Fibroblast of lung (primary cell): ENCODE results near the gene LPCAT1.

ENCODE experiments used
- EZH2 ChIP-seq: IDR thresholded peaks from 2 replicates; pipeline ENCODE4 v1.5.1; 2012; ENCODE audit warnings: low read length, control low read depth, mild to moderate bottlenecking; ENCODE audit errors: missing control alignments
- TF ChIP-seq, protein P1 (sequence below), 2 donors: IDR thresholded peaks in 1 of 2; conservative IDR thresholded peaks in 1 of 2; 1 replicate in 1 of 2; 2 replicates in 1 of 2; pipeline ENCODE4 v1.5.1; 2011 to 2012; ENCODE audit warnings: low read length in 2 of 2, control low read depth in 1 of 2, inconsistent platforms in 1 of 2, low read depth in 1 of 2, mild to moderate bottlenecking in 1 of 2

DNA sequence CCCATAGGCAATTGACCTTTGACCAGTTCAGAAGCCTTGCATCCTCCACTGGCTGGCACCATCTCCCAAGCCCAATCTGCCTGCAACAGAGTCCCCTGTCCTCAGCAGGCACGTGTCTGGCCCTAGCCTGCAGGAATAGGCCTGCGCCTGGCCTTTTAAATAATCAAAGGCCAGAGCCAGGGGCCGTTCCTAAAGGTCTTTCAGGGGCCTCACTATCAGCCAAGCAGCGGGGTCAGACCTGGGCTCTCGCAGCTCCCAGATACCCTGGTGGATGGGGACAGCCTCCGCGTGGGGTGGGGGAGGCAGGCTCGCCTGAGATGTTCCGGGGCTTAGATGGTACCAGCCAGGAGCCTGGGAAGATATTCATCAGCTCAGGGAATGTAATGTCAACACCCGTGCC lies 111.1 kb downstream of the LPCAT1 start:
- TF ChIP-seq, protein P1, sequence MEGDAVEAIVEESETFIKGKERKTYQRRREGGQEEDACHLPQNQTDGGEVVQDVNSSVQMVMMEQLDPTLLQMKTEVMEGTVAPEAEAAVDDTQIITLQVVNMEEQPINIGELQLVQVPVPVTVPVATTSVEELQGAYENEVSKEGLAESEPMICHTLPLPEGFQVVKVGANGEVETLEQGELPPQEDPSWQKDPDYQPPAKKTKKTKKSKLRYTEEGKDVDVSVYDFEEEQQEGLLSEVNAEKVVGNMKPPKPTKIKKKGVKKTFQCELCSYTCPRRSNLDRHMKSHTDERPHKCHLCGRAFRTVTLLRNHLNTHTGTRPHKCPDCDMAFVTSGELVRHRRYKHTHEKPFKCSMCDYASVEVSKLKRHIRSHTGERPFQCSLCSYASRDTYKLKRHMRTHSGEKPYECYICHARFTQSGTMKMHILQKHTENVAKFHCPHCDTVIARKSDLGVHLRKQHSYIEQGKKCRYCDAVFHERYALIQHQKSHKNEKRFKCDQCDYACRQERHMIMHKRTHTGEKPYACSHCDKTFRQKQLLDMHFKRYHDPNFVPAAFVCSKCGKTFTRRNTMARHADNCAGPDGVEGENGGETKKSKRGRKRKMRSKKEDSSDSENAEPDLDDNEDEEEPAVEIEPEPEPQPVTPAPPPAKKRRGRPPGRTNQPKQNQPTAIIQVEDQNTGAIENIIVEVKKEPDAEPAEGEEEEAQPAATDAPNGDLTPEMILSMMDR (conservative IDR thresholded peaks at IDR 0.05 in 1 of 2, IDR thresholded peaks at IDR 0.05 in 1 of 2; ENCODE audit: low read depth in 1 of 2, low read length in 2 of 2) = no peak
- no peak for TF ChIP-seq EZH2
